ENCODE results near the gene BOK. TPM values are rescaled to one million over a fixed set of nuclear protein-coding genes. Genes with fewer than 3 reads are reported as not detected.
A peak's percentile ranks its signal among the peaks of the same experiment; 100 is the strongest.

Gene BOK
- total RNA-seq, 1 experiment from 2014 or later = 33.9 TPM

DNA sequence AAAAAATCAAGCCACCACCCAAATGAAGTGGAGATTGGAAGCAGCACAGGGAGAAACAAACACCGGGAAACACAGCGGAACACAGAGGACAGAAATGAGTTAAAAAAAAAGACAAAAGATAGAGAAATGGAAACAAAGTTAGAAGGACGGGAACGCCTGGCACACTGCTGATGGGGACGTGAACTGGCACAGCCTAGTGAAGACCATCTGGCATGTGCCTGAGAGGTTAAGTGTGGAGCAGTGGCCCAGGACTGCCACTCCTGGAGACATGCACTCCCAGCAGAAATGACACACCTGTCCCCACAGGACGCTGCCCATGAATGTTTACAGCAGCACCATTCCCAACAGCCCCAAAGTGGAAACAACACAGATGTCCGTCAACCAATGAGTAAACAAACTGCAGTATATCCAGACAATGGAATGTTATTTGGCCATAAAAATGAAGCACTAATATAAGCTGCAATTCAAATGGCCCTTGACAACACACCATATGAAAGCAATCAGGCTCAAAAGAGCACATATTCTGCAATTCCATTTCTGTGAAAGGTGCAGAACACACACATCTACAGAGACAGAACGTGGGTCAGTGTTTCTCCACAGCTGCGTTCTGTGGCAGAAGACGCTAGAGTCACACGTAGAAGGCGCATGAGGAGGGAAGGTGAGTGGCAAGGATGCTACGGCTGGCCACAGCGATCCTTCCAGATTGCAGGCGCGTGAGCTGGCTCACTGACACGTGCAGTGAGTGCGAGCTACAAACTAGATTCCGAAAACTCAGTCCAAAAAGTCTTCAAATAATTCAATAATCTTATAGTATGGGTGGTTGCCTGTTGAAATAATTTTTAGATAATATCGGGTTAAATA lies 53.8 kb downstream of the BOK start:
- Mint-ChIP-seq H3K4me3 (no peak overlapping the region), H3K4me1 (peaks cover 11 to 13% of the 10 kb centered on the region in 2 experiments), H3K9me3 (no peaks in the 10 kb centered on the region), H3K27me3 (ENCODE audit: low read depth) (no peaks in the 10 kb centered on the region), H3K36me3 (ENCODE audit: insufficient read depth in 1 of 3, low read depth in 3 of 3) (peaks cover 0 to 10% (median 10%) of the 10 kb centered on the region in 3 experiments; a peak in 5 of 7 replicates), H3K27ac (peak overlapping the region in 2 of 3 experiments; percentile 12 to 17; a peak in 3 of 7 replicates)
- H3K9ac ChIP-seq (ENCODE audit: extremely low read depth, insufficient read length, low read length) = no peak overlapping the region
- no peak overlapping the region for H2AFZ ChIP-seq (ENCODE audit: low read length)
- H3K27me3 ChIP-seq (ENCODE audit: insufficient read depth, low read length) = no peaks in the 10 kb centered on the region
- H3K9me3 ChIP-seq (ENCODE audit: control insufficient read depth, low read depth, low read length) = no peaks in the 10 kb centered on the region
- H3K79me1 ChIP-seq (ENCODE audit: insufficient read depth, low read depth, low read length, poor library complexity, severe bottlenecking) = no peaks in the 10 kb centered on the region
- no peak overlapping the region for H2AK5ac ChIP-seq (ENCODE audit: insufficient read length, low read length)
- H4K91ac ChIP-seq (ENCODE audit: insufficient read length, low read depth, low read length) = no peak overlapping the region
- no peak overlapping the region for H2BK20ac ChIP-seq (ENCODE audit: low read depth, low read length, poor library complexity, severe bottlenecking)
- no peak overlapping the region for H4K5ac ChIP-seq (ENCODE audit: insufficient read length, low read depth, low read length)
- H3K4me1 ChIP-seq (ENCODE audit: insufficient read depth, low read length) = no peaks in the 10 kb centered on the region
- peaks cover 6% of the 10 kb centered on the region for H3K23me2 ChIP-seq (ENCODE audit: insufficient read length, low read depth, low read length, poor library complexity, severe bottlenecking)
- no peak overlapping the region for H3K23ac ChIP-seq (ENCODE audit: insufficient read length, low read depth, low read length)
- no peak overlapping the region for H3K4me2 ChIP-seq (ENCODE audit: insufficient read depth, insufficient read length, low read length)
- no peak overlapping the region for H2BK120ac ChIP-seq (ENCODE audit: low read depth, low read length, poor library complexity, severe bottlenecking)
- no peak overlapping the region for H3K56ac ChIP-seq (ENCODE audit: insufficient read length, low read depth, low read length)
- no peak overlapping the region for H3K18ac ChIP-seq (ENCODE audit: insufficient read length, low read depth, low read length)
- no peak overlapping the region for H3K4ac ChIP-seq (ENCODE audit: low read depth, low read length)
- TF ChIP-seq, protein P1, sequence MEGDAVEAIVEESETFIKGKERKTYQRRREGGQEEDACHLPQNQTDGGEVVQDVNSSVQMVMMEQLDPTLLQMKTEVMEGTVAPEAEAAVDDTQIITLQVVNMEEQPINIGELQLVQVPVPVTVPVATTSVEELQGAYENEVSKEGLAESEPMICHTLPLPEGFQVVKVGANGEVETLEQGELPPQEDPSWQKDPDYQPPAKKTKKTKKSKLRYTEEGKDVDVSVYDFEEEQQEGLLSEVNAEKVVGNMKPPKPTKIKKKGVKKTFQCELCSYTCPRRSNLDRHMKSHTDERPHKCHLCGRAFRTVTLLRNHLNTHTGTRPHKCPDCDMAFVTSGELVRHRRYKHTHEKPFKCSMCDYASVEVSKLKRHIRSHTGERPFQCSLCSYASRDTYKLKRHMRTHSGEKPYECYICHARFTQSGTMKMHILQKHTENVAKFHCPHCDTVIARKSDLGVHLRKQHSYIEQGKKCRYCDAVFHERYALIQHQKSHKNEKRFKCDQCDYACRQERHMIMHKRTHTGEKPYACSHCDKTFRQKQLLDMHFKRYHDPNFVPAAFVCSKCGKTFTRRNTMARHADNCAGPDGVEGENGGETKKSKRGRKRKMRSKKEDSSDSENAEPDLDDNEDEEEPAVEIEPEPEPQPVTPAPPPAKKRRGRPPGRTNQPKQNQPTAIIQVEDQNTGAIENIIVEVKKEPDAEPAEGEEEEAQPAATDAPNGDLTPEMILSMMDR (conservative IDR thresholded peaks at IDR 0.05) = no peak
- H3K14ac ChIP-seq (ENCODE audit: insufficient read depth, low read length) = no peak overlapping the region
- no peak overlapping the region for H2BK5ac ChIP-seq (ENCODE audit: insufficient read length, low read length)
- no peak for DNase-seq
- WGBS (ENCODE audit: extremely low coverage, insufficient read length, low lambda C conversion rate) = no CpG with 5 or more reads among the region's 20 CpGs
- H3T11ph ChIP-seq (ENCODE audit: low read length) = no peak overlapping the region
- no peak overlapping the region for H2BK15ac ChIP-seq (ENCODE audit: low read depth, low read length)
- H4K8ac ChIP-seq (replicated peaks; ENCODE audit: insufficient read length, low read depth, low read length) = no peak overlapping the region
- no peak overlapping the region for H3K27ac ChIP-seq (ENCODE audit: insufficient read length, low read depth, low read length)
- no peak overlapping the region for H2BK12ac ChIP-seq (ENCODE audit: insufficient read length, low read depth, low read length)
- H3K79me2 ChIP-seq (ENCODE audit: insufficient read depth, low read length) = no peaks in the 10 kb centered on the region; the same call in 1 of the 2 replicates
- H4K20me1 ChIP-seq (ENCODE audit: control insufficient read depth, insufficient read depth, insufficient read length) = no peaks in the 10 kb centered on the region
